ENCODE measurements around the gene ASB6. TPM values are rescaled to one million over a fixed set of nuclear protein-coding genes. Genes with fewer than 3 reads are reported as not detected.

Gene ASB6, protein sequence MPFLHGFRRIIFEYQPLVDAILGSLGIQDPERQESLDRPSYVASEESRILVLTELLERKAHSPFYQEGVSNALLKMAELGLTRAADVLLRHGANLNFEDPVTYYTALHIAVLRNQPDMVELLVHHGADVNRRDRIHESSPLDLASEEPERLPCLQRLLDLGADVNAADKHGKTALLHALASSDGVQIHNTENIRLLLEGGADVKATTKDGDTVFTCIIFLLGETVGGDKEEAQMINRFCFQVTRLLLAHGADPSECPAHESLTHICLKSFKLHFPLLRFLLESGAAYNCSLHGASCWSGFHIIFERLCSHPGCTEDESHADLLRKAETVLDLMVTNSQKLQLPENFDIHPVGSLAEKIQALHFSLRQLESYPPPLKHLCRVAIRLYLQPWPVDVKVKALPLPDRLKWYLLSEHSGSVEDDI
- 14.6 TPM for total RNA-seq
- long read RNA-seq, transcript ASB6-201 (6 exons, 2,330 nt), result major isoform, 77 of 108 reads
- long read RNA-seq, partial matches to known transcripts, result 8 of 108 reads
- long read RNA-seq, other reads (novel, unspliced or antisense), result 23 of 108 reads

DNA sequence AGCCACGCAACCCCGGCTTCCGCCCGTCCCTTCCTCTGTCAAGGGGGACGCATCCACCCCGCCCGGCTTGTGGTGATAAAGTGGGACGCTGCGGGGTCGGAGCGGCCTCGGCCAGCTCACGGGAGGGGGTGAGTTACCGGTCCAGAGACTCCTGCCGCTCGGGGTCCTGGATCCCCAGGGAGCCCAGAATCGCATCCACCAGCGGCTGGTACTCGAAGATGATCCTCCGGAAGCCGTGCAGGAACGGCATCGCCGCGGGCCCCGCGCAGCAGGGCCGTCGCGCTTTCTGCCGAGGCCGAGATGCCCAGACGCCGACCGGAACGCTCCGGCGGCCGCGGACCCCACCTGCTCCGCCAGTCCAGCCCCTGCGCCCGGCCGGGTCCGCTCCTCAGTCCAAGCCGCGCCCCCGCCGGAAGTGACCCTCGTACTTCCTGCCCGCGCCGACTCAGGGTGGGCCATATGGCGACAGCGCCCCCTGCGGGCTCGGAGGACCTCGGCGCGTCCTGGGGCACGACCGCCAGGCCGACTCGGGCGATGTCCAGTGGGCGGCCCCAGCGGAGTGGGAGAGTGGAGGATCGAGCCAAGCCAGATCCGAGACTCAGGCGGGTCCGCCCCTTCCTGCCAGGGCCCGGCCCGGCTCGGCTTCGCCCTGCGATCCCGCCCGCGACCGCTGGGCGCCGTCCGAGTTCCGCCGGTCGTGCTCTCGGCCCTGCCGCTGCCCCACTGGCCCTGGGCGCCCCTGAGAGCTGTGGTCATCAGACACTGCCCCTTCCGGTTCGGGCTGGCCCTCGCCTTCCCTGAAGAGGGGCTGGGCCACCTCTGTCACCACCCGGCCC lies at the start of gene ASB6:
Gene ASB6, minus strand, starts transcription at position 402 of the 836 bp plus-strand sequence. Its CDS starts 152 bp downstream, at position 250.
- DNase-seq (ENCODE audit: low spot score), result peak; percentile 99

DNA sequence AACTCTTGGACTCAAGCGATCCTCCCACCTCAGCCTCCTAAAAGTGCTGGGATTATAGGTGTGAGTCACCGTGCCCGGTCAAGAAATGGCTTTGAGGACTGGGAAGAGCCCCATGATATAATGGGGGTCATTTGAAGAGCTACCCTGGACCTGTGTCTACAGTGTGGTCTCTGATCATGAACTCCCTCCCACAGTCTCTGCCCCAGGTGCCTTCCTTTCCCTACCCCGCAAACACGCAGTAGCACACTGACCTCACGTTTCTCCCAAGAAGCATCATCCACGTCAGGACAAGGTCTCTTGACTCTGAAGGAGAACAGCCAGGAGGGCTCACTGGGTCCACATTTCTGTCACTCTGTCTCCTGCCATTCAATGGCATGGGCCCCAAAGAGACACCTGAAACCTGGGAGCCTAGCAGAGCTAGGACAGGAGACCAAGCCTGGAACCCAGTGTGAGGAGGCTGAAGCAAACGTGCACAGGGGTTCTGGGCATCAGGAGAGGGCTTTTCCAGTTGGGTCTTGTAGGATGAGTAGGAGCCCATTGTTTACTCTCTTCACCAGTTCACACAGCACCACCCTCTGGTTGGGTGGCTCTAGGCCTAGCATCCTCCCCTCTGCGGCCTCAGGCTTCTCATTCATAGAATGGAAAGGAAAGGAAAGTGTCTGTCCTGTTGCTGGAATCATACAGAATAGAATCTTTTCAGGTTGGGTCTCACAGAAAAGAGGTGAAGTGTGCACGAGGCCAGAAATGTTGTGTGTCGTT lies 46.5 kb upstream of the ASB6 start:
- DNase-seq (ENCODE audit: low spot score), result no peak

DNA sequence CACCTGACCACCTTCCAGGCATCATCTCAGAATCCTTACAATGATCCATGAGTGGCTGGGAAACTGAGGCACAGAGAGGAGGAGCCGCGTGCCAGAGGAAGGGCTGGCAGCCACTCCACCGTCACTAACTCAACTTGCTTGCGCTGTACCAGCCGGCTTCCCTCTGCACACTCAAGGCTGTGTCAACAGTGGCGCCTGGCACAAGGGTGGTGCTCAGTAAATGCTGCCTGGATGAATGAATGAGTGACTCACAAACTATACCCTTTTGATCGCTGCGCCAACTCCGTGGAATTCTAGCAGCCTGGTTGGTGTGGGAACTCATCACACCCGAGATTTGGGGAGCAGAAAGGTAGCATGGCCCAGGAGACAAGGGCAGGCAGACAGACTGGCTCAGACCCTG lies 45.4 kb upstream of the ASB6 start:
- no peak for DNase-seq (ENCODE audit: low spot score)

DNA sequence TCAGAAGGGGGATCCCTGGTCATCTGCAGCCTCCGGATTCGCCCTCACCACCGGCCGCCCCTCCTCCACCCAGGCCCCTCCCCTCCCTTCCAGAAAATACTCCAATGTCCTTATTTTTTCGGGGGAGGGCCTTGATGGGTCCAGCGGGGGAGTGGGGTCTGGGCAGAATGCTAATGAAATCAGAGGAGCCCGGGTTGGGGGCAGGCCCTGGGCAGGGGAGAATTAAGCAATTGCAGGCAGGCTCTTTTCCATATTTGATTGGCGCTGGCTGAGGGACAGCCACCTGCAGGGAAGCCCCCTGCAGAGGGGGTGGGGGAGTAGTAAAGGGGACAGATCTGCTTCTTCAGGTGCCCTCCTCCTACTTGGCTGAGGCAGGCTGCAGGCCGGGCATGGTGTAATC lies 44.8 kb upstream of the ASB6 start:
- DNase-seq (ENCODE audit: low spot score), result no peak

DNA sequence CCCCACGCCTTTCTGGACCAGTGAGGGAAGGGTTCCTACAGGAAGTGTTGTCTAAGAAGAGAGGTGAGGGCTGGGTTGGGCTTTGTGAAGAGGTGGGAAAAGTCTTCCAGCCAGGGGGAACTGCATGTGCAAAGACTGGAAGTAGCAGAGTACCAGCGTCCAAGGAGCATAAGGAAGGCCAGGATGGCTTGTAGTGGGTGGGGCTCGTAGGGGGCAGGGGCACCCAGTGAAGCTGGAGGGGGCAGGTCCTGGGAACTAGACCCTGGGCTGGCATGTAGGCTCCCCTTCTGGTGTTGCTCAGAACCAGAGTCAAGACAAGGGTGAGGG lies 43.9 kb upstream of the ASB6 start:
- no peak for DNase-seq (ENCODE audit: low spot score)

DNA sequence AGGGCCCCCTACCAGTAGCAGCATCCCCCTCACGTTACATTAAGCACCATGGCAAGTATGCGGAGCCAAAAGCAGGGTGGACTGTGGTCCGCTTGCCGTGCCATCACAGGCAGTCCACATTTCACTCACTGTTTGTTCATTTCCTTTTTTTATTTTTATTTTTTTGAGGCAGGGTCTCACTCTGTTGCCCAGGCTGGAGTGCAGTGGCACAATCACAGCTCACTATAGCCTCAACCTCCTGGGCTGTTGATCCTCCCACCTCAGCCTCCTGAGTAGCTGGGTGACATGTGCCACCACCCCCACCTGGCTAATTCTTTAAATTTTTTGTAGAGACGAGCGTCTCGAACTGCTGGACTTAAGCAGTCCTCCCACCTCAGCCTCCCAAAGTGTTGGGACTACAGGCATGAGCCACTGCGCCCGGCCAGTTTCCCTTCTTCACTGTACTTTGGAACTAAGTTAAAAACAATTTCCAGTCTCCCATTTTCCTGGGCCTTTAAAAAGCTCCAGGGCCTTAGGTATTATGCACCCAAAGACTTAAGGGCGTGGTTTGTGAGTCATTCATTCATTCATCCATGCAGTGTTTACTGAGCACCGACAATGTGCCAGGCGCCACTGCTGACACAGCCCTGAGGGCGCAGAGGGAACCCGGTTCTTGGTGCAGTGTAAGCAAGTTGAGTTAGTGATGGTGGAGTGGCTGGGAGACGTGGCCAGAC lies 43.4 kb upstream of the ASB6 start:
- DNase-seq (ENCODE audit: low spot score), result no peak

DNA sequence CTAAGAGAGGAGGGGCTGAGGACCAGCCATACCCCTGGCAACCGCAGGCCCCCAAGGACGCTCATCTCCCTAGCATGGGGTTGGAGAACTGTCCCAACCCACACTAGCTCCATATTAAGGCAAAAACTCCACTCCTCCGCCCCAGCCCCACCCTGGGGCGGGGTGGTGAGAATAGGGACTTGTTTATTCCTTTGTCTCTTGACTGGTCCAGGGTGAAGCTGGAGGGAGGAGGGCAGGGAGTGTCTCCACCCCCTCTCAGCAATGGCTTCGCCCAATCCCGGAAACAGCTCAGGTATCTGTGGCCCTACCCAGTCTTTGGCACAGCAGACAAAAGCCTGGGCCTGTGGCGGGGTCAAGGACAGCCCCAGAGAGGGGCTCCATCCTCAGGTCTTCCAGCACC lies 40.4 kb upstream of the ASB6 start:
- DNase-seq (ENCODE audit: low spot score), result no peak

DNA sequence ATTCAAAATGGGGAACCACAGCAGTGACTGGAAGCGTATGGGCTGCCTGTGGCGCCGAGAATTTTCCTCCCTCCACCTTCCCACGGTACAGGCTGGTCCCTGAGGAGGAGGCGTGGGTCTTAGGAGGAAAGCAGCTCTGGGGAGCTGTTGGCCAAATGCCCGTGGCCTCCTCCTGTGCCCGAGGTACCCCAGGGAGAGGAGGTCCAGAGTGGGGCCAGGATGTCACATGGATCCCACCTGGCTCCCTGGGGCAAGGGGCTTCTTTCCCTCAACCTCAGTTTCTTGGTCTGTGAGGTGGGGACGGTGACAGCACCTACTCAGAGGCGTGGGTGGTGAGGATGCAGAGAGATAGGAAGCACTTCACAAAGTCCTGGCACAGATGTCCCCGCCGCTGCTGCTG lies 40.0 kb upstream of the ASB6 start:
- DNase-seq (ENCODE audit: low spot score), result no peak

DNA sequence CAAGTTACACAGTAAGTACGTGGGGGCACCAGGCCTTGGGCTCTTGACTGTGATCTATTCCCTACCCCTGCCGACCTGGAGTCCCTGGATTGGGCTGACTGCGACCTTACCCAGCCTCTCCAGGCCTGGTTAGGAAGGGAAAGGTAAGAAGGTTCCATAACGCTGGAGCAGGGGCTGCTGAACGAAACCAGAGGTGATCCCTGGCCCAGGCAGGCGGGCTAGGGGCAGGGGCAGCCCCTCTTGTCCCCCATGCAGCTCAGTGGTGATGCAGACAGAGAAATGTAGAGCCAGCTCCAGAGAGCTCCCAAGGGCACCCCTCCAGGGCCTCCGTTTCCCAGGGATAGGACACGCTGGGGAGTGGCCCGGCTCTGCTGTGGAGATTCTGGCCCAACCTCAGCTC lies 37.6 kb upstream of the ASB6 start:
- DNase-seq (ENCODE audit: low spot score), result no peak

DNA sequence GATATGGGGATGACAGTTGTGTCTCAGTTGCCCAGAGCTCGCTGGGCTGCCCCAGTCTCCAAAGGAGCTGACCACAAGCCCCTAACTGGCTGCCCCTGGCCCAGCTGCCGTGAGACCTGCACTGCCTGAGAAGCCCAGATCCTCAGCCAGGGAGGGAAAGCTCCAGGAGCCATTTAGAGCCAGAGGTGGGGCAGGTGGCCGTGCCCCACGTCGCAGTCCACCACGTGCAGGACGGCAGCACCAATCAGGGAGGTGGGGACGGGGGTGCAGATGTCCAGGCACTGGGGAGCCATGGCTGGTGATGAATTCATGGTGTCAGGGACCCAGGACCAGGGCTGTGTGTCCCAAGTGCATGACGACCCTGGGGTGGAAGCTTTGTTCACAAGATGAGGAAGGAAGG lies 36.9 kb upstream of the ASB6 start:
- DNase-seq (ENCODE audit: low spot score), result no peak

DNA sequence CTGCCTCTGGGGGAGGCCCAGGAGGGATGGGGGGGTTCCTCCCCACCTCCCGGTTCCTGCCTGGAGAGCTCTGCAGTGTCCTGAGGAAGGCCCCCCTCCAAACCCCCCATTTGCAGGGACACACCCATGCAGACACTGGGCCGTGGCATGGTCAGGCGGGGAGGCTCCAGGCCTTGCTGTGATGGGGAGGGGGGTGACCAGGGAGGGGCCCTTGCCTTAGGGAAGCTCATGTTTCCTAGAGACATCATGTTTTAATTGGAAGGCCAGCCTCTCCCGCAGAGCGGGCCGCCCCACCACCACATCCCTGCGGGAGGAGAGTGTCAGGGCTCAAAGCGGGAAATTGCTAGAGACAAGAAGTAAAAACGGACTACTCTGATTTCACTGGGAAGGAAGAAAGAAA lies 35.5 kb upstream of the ASB6 start:
- no peak for DNase-seq (ENCODE audit: low spot score)

DNA sequence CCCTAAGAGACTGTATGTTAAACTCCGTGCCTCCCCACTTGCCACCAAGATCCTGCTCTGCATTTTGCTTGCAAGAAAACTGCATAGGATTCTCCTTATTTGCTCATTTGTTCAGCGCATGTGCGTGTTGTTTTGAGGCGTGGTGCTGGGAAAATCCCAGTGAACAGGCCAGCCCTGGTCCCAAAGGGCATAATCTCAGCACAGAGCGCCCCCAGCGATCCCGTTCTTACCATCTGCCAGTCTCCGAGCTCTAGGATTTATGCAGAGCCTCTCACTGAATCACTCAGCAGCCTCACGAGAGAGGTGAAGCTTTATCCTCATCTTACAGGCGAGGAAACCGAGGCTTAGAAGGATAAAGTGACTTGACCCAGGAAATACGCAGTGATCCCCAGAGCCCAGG lies 35.0 kb upstream of the ASB6 start:
- DNase-seq (ENCODE audit: low spot score), result no peak

DNA sequence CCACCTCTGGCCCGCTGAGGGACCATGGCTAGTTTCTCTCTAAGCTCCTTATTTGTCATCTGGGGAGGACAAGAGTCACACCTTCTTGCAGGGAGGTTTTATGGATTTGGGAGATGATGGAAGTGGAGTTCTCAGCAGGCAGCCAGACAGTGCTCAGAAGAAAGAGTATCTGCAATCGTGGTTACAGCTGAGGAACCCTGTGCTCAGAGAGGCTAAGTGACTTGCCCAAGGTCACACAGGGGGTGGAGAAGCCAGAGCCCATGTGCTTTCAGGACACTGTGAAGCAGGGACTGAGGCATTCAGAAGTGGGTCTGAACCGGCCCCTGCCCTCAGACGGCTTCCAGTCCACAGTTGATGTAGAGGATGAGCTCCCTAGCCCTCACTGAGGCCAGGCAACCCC lies 34.3 kb upstream of the ASB6 start:
- DNase-seq (ENCODE audit: low spot score), result no peak

DNA sequence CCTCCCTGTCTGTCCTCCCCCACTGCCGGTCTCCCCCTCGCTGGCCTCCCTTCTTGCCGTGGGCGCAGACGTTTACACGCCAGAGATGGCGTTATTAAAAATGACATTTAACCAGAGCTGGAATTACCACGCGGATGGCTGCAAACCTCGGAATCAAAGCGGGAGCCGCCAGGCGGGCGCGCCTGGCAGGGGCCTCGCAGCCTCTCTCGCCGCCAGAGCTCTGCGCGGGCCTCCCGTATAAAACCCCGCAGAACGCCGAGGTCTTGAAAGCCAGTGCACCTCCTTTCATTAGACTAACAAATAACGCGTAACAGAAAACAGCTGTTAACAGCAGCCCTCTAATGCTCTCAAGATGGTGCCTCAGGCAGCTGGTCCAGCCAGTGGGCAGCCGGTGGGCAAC lies 33.7 kb upstream of the ASB6 start:
- no peak for DNase-seq (ENCODE audit: low spot score)

DNA sequence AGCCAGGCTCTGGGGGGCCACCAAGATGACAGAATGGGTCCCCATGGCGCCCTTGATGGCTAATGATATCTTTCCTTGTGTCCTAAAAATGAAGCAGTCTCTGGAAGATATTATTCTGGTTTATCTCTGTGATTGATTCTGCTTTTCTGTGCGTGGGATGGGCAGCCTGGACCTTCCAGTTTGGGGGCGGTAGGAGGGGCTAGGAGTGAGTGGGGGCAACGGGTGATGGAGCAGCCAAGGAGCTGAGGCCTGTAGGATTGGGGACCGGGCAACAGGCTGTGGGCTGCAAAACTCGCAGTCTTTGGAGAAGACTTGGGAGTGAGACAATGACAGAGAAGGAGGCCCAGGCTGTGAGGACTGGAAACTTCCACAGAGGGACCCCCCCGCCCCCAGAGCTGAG lies 32.3 kb upstream of the ASB6 start:
- DNase-seq (ENCODE audit: low spot score), result no peak

DNA sequence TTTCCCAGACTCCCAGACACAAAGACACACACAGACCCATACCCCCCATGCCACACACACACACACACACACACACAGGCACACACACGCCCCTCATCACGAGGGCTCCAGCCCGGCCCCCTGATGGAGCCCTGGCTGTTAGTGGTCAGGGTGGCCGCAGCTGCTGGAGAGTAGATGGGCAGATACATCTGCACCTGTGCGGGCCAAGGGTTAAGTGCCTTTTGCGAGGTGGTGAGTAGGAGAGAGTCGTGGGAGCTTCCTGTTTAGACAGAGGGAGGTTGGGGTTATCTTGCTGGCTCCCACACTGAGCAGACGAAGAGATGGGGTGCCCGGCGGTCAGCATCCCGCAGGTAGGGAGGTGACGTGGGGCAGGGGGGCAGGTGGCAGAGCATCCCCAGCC lies 31.7 kb upstream of the ASB6 start:
- no peak for DNase-seq (ENCODE audit: low spot score)

DNA sequence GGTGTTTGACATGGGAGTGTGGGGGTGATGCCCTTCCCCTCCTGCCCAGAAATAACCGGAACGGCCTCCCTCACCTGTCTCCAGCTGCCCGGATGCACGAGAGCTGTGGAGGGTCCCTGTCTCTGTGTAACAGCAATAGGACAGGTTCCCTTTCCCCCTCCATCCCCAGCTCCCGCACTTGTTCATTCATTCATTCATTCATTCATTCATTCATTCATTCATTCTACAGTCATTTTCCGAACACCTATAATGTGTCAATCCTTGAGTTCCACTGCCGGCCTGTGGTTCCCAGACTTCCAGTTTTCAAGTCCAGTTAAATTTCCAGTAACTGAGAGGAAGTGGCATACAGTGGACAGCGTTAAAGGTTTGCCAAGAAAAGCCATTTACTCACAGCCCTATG lies 30.8 kb upstream of the ASB6 start:
- DNase-seq (ENCODE audit: low spot score), result no peak

DNA sequence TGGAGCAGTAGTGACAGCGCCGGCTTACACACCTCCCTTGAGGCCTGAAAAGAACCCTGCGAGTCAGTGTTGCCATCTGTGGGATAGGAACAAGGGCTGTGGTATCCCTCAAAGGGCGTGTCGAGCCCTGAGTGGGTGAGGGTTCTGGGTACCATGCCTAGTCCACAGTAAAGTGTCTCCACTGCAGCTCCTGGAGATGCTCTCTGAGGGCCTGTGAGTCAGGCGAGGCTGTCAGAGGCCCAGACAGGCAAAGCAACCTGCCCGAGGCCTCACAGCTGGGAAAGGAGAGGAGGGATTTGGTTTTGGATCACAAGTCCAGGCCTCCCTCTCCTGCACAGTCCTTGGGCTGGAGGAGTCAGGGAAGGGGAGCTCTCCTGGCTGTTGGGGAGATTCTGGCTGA lies 29.6 kb upstream of the ASB6 start:
- DNase-seq (ENCODE audit: low spot score), result no peak

DNA sequence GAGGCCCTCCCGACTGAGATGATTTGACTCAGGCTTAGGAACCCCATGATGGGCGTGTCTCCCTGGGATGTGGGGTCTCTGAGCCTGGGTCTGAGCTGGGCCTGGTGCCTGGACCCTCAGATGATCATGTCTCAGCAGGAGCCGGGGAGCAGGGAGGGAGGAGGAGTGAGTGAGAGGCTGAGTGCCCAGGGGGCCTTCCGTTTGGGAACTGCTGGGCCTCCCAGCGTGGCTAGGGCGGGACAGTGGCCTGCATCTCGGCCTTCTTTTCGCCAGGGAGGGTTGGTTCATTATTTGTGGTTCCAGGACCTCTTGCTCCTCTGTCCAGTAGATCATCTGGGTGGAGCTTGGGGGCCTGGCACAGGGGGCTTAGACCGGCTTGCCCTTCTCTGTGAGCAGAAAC lies 29.1 kb upstream of the ASB6 start:
- no peak for DNase-seq (ENCODE audit: low spot score)

DNA sequence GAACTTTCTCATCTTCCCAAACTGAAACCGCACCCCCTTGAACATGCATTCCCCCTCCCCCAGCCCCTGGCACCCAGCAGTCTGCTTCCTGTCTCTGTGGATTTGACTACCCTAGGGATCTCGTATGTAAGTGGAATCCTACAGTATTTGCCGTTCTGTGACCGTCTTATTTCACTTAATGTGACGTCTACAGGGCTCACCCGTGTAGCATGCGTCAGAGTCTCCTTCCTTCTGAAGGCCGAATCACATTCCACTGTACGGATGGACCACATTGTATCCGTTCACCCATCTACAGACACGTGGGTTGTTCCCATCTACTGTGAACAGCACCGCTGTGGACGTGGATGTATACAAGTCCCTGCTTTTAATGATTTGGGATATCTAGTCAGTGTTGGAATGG lies 28.0 kb upstream of the ASB6 start:
- DNase-seq (ENCODE audit: low spot score), result no peak

DNA sequence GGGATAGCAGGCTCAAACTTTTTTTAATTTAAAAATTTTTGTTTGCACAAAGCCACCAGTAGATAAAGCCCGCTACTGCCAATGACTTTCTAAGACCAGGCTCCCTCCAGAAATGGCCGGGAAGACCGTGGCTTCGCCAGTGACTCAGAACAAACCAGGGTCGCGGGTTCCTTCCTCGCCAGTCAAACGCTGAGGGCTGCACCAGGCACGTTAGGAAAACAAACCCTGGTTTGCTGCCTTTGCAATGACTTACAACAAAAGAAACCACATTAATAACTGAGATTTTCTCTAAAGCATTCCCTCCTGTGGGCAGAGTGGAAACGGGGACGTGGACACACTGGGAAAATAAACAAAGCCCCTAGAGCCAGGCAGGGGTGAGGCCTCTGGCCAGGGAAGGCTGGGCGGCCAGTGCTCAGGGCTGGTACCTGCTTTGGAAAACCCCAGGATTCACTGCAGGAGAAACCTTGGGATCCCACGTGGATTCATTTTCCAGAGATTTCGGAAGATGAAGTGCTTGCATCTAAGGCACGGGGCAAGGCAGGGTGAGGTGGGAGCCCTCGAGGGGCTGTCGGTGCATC lies 27.3 kb upstream of the ASB6 start:
- no peak for DNase-seq (ENCODE audit: low spot score)

Data from mesenteric fat pad (tissue), 1 donor.